ENCODE results near the gene TMED1. TPM values are rescaled to one million over a fixed set of nuclear protein-coding genes. Genes with fewer than 3 reads are reported as not detected.

Gene TMED1
- total and polyA plus RNA-seq, 9 of the 15 experiments (the other 6 are each of a cell fraction or from before 2014, with no cell fraction given): 0.86 to 30.2 (median 23.5) TPM

- Histone ChIP-seq H3K9ac (ENCODE audit: insufficient read depth in 1 of 2, low read depth in 2 of 2, low read length in 2 of 2) (peak within 1 kb of the TSS; percentile 77 to 93), H2AFZ (ENCODE audit: low read depth, low read length) (peak within 1 kb of the TSS; percentile 90), H3K27ac (ENCODE audit: extremely low read depth, low read depth, low read length) (peak within 1 kb of the TSS; percentile 87), H3K4me3 (peak within 1 kb of the TSS; percentile 98), H3K9me3 (replicated peaks; ENCODE audit: control insufficient read depth, insufficient read depth, low read depth, low read length) (no peaks in the 10 kb centered on the region), H3K9me1 (ENCODE audit: control insufficient read depth, insufficient read depth, low read length) (no peaks in the 10 kb centered on the region), H3K27me3 (ENCODE audit: control insufficient read depth in 2 of 2, insufficient read depth in 2 of 2, low read length in 2 of 2) (no peaks in the 10 kb centered on the region), H3K4me2 (ENCODE audit: insufficient read depth, low read length) (peak within 1 kb of the TSS; percentile 92), H3K79me2 (ENCODE audit: control insufficient read depth, insufficient read depth, low read length) (peaks cover 44% of the 10 kb centered on the region), H4K20me1 (replicated peaks; ENCODE audit: control insufficient read depth, insufficient read depth, low read length) (no peaks in the 10 kb centered on the region), H3K4me1 (replicated peaks in 1 of 2; ENCODE audit: control insufficient read depth in 2 of 2, insufficient read depth in 2 of 2, low read length in 2 of 2) (peaks cover 8 to 38% of the 10 kb centered on the region in 2 experiments), H3K36me3 (ENCODE audit: control insufficient read depth, insufficient read depth, low read length) (peaks cover 13% of the 10 kb centered on the region; the same call in 1 of the 3 replicates)
- WGBS (ENCODE audit: insufficient coverage, low coverage, missing lambda C conversion rate): 0% methylated on average over 26 of the region's 99 CpGs
- POLR2A ChIA-PET: no interaction called here
- in situ Hi-C loops (cut with MboI) (no loop called here), intact Hi-C loops (cut with micrococcal nuclease) (loop anchor here (5.0 kb wide), 1 partner anchor 56 kb away; the partner anchor contains the start of genes TIMM29 and YIPF2)
- CTCF ChIA-PET (ENCODE audit: low intra/inter-chr PET ratio): interaction anchor here (0.6 kb wide), 1 partner anchor 83 kb away, joined by 5 read pairs; no protein-coding TSS in a partner anchor
- FAIRE-seq: peak; percentile 64
- no TSS peak for BruUV-seq (replicated peaks)
- DNase-seq (ENCODE audit: extremely low read depth in 1 of 4, low spot score in 3 of 4): peak; percentile 98 to 99 (median 99)
- ATAC-seq: peak; percentile 94
- TF ChIP-seq HLTF (IDR thresholded peaks at IDR 0.05) (no peak), HNRNPK (IDR thresholded peaks at IDR 0.05; ENCODE audit: low read depth, low read length, poor library complexity, severe bottlenecking) (no peak), MBD1 (CRISPR knock-in tag; IDR thresholded peaks at IDR 0.05) (no peak), PRDM10 (IDR thresholded peaks at IDR 0.05; ENCODE audit: partially characterized antibody) (no peak), PCBP1 (IDR thresholded peaks at IDR 0.05; ENCODE audit: low read depth, low read length, poor library complexity, severe bottlenecking) (peak; percentile 60), ZNF133 (CRISPR knock-in tag; IDR thresholded peaks at IDR 0.05) (no peak), PKNOX1 (IDR thresholded peaks at IDR 0.05) (no peak), ZNF785 (CRISPR knock-in tag; IDR thresholded peaks at IDR 0.05) (no peak), HIVEP1 (CRISPR knock-in tag; IDR thresholded peaks at IDR 0.05) (no peak), ELK3 (CRISPR knock-in tag; IDR thresholded peaks at IDR 0.05) (no peak)
Observed at GRCh38 chr19:10870955-10871603, 35.1 kb upstream of the TMED1 start, which contains the start of gene CARM1. Gene CARM1, plus strand, starts transcription at chr19:10871553. Its CDS starts 150 bp downstream, at chr19:10871703.

All from K562 (cell line).